Activated gamma-delta T cell treated with anti-CD3 and anti-CD28 coated beads, Interleukin-2, amount 50 U/mL, for 16 hours (primary cell): ENCODE measurements around the gene STAB1.
A peak's percentile ranks its signal among the peaks of the same experiment; 100 is the strongest.
"Not testable (repeated sequence)": the region's sequence is repeated elsewhere in the genome, so short reads cannot be mapped to it uniquely, and the experiment has no call there.

Source experiments
- DNase-seq: peaks from one replicate; pipeline ENCODE4 v3.0.0-alpha.2; 2020; ENCODE audit warnings: low read depth

Gene STAB1

DNA sequence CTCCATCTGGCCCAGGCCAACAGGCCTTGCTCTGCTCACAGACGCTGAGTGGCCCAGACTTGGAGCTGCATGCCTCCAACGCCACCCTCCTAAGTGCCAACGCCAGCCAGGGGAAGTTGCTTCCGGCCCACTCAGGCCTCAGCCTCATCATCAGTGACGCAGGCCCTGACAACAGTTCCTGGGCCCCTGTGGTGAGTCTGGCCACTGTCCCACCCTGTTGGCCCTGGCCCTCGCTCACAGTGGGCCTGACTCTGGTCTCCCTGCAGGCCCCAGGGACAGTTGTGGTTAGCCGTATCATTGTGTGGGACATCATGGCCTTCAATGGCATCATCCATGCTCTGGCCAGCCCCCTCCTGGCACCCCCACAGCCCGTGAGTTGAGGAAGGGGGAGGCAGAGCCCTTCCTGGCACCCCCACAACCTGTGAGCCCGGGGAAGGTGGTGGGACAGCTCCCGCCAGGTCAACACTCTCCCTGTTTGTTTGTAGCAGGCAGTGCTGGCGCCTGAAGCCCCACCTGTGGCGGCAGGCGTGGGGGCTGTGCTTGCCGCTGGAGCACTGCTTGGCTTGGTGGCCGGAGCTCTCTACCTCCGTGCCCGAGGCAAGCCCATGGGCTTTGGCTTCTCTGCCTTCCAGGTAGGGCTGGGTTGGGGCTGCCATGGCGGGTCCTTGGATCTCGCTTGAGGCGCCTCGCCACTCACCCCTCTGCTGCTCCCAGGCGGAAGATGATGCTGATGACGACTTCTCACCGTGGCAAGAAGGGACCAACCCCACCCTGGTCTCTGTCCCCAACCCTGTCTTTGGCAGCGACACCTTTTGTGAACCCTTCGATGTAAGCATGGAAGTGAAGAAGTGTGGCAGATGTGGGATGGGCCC lies 28.5 kb downstream of the STAB1 start:
- no peak for DNase-seq

DNA sequence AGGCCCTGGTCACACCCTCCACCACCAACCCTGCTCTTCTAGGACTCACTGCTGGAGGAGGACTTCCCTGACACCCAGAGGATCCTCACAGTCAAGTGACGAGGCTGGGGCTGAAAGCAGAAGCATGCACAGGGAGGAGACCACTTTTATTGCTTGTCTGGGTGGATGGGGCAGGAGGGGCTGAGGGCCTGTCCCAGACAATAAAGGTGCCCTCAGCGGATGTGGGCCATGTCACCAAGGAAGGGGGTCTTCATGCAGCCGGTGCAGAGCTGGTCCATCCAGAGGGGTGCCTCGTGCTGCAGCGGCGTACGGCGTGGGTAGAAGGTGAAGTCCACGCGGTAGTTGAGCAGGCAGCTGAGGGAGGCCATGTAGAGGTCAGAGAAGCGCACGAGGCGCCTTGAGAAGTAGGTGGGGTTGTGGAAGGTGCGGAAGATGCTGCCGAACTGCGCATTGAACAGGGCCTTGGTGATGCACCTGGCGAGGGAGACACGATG lies 29.2 kb downstream of the STAB1 start:
- no peak for DNase-seq

DNA sequence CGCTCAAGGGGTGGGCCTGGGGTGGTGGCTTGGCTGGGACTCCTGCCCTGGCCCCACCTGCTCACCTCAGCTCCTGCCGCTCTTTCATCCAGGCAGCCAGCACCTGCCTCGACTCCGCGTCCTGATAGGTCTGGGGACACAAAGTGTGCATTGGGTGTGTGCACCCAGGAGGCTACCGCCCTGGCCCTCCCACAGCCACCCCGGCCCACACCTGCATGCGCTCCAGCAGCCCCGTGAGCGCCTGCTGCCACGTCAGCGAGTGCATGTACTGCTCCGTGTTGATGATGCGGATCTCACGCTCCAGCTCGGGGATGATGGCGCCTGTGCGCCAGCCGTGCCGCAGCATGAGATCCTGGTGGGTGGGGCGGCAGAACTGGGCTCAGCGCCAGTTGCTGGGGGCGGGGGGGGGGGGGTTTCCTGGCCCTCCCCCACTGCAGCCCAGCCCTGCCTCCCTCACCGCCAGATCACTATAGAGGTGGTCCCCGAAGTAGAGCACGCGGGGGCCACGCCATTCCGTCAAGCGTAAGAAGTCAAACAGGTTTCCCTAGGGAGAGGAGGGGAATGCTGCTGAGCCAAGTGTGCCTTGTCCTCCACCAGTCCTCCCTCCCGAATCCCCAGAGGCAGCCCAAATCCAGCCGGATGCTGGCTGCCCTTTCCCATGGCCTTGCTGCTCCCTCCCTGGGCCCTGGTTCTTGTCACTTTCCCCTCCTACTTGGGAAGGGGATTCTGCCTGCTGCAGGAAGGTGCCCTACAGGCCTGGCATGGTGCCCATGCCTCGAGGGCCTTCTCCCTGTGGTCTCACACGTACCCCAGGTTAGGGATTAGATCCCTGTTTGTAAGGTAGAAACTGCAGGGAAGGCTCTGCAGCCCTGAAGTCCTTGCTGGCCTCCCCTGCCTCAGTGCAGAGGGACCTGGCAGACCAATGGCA lies 29.9 kb downstream of the STAB1 start:
- no peak for DNase-seq

DNA sequence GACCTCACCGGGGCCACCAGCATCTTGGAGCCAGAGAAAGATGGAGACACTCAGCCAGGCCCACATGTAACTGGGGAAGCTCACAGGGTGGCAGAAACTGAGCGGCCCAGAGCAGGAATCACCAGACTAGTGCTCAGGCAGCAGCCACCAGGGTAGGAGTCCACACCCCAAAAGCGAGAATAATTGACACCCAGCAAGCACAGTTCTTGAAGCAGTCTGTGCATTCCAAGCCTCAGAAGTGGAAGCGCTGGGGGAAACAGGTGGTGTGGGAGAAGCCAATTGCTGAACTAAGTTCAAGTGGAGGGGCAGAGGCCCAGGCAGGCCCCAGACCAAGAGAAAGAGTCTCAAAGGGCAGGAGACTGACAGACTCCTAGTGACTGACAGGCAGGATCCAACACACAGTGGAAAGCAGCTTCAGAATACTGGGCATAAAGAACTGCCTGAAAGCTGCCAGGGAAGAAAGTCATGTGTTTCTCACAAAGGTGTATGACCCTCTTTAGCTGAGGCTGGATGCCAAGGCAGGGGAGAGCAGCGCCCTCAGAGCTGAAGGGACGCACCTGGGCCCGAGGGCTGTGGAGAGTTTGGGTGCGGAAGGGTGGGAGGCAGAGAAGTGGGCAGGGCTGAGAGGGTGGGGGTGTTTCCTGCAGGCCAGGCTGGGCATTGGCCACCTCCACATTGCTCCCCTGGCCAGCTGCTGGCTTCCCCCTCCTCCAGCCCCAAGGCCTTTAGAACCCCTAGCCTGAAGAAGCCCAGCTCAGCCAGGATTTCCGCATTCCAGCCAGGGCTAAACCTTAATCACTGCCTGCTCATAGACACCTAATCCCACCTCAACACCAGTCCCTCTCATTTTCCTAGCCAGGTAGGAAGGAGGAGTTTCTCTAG lies 30.8 kb downstream of the STAB1 start:
- no peak for DNase-seq

DNA sequence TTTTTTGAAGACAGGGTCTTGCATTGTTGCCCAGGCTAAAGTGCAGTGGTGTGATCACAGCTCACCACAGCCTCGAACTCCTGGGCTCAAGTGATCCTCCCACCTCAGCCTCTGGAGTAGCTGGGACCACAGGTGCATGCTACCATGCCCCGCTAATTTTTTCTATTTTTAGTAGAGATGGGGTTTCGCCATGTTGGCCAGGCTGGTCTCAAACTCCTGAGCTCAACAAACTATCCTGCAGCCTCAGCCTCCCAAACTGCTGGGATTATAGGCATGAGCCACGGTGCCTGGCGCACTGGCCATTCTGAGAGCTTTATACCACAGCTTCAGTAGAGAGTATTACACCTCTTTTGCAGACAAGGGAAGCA lies 31.5 kb downstream of the STAB1 start:
- not testable (repeated sequence) for DNase-seq

DNA sequence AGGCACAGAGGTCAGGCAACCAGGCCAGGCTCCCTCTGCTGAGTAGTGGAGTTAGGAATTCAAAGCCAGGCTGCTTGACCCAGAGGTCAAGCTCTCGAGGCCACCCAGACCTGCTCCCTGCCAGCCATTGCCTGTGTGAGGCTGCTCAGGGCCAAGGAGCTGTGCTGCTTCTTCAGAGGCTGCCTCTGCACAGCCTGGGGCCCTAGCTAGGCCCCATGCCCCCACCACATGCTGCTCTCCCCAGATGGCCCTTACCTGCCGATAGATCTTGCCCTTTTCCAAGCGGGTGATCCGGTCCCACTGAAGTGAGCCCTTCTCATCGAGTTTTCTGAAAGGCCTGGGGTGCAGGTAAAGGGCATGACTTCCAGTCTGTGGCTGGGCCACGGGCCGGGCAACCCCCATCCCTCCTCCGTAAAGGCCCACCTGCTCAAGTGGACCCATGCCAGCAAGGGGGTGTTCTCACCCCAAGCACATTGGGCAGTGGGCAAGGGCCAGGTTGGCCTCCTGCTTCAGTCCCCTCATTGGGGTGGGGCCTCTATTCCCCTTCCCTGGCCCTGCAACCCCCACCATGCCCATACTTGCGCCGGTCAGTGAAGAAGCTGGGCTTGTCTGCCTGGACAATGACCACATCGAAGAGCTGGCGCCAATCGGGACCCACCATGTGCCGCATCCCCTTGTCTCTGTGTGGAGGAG lies 32.0 kb downstream of the STAB1 start:
- no peak for DNase-seq

DNA sequence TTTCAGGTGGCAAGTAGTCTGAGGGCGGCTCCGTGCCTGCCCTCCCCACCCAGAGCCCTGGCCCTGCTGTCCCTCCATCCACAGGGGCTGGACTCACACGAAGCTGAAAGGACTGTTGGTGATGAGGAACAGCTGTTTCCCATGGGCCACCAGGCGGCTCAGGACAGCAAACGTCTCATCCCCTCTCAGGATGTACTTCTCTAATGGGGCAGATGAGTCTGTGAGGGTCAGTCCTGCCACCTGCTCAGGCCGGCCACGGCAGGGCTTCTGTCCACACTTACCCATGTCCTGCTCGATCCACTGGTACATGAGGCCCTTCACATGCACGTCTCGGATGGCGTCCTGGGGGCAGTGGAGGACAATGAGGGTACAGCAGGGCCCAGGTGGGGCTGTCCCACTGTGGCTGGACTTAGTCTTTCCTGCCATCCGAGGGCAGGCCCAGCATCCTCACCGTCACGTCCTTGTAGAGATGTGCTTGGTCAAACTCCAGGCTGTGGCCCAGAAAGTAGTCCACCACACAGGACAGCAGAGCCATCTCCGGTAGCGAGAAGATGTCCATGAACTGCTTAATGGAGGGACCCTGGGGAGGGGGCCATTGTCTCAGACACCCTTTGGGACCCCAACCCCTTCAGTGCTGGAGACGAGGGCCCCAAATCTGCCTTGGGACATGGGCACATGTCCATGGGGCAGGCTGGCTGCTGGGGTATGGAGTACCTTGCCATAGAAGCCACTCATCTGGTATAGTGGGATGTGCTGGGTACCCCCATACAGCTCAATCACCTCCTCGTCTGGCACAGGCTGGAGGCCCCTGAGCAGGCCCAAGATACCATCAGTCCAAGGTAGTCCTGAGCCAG lies 32.8 kb downstream of the STAB1 start:
- DNase-seq, result no peak

DNA sequence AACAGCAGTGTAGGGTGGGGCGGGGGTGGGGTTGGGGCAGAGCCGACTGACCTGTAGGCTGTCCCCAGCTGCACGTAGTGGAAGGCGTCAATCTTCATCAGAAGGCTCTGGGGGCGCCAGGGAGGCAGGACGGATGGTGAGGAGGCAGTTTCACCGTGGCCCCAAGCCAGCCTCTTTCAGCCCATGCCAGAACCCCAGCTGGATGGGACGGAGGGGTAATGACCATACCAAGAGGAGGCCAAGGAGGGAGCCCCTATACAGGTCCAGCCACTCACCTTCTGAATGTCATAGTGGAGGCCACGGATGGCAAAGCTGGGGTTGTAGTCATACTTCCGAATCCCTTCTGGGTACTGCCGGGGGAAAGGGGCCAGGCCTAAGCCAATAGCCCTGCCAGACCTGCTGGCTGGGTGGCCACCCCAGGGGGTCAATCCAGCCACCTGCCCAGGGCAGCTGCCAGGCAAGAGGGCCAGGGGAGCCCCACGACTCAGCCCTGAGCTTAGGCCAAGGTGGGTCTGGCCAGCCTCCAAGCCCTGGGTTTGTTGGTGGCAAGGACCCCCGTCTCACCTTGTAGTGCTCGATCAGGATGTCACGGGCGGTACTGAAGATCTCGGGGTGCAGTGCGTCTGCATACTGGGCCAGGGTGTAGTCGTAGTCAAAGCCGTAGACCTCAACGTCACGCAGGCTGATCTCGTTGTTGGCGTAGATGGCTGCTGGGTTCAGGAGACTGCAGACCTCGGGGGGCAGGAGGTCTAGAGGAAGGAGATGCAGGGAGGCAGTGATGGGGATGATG lies 33.6 kb downstream of the STAB1 start:
- no peak for DNase-seq

DNA sequence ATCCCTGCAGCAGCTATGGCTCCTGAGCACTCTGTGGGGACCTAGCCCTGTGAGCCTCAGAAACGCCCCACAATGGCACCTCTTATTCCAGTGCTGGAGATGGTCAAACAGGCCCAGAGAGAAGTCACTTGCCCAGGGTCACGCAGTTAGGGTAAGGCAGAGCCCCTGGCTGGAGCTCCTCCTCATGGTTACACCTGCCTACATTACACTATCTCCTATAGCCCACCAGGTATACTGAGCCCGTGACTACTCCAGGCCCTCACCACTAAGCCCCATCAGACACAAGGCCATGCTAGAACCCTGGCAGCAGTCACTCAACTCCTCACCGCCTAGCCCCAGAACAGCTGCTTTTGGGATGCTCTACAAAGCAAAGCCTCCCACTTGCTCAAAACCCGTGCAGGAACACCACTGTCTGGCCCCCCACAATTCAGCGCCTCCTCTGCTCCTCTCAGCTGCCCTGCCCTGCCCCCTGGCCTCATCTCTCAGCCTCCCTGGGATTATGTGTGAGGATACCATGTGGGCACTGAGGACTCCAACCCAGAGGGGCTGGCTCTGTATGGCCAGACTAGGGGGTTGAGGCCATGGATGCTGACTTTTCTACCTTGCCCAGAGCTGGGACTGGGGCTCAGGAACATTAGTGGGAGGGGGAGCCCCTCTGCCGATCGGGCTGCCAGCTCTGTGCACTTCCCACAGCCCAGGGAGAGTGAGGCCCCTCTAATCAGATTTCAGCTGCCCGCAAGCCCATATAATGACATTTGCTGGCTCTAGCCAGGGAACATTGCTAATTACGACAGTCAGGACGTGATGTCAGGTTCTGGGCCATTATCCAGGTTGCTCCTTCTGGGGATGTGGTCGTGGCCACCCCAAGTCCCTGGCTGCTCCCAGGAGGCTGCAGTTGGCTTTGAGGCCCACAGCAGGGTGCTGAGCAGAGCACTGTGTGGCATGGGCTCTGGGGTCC lies 34.5 kb downstream of the STAB1 start:
- DNase-seq, result no peak

DNA sequence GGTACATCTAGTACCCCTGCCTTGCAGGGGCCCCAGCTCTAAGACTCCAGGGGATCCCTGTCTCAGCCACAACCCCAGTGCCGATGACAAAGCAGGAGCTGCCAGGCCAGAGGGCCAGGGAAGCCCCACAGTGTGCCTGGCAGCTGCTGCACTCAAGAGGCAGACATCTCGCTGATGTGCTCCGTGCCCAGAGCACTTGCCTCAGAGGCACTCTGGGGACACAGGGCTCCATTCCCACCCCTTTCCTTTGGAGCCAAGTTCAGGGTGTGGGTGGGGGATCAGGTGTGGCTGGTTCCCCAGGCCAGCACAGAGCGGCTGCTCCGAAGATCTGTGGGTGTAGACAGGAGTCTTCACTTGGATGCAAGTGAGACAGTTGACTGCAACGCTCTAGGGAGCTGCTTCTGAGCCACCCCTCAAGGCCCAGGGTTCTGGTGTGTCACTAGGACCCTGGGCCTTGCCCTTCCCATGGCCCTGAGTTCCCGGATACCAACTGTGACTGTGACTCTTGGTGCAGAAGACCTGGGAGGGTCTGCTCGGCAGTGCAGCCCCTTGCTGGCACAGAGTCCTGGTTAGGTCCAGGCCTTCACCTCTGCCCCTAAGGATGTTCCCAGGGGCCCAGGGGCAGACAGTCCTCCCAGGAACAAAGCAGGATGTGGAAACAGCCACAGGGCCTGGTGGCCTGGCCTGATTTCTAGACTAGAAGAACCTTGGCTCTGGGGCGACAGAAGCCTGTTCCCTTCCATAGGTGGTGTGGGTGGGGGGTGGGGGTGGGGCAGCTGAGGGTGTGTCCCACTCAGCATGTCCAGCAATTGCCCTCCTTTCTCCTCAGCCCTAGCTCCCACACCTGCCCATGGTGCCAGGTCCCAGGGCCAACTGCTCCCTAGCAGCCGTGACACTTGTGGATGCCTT lies 36.0 kb downstream of the STAB1 start:
- no peak for DNase-seq

DNA sequence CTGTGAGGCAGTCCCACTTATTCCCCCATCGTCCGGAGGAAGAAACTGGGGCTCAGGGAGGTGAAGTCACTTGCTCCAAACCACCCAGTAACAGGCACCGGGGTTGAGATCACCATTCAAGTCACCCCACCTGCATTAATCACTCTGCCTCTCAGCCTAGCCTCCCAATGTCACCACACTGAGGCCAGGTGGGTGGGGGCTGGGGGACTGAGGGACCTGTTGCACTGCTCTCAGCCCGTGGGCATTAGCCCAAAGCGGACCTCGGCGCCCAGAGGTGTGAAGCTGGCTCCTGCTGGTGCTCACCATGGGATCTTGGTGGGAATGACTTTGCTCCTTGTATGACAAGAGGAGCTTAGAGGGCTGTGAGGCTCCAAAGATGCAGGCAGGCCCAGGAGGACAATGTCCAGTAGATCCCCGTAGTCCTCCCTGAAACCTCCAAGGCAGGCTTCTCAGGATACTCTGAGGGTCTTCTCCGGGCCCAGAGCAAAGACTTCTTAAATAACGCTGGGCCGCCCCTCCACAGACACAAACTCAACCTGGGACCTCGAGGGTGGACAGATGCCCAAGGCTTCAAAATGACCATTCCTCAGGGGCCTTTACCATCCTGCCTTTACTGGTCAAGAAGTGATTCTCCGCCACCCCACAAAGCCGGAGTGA lies 36.9 kb downstream of the STAB1 start:
- no peak for DNase-seq

DNA sequence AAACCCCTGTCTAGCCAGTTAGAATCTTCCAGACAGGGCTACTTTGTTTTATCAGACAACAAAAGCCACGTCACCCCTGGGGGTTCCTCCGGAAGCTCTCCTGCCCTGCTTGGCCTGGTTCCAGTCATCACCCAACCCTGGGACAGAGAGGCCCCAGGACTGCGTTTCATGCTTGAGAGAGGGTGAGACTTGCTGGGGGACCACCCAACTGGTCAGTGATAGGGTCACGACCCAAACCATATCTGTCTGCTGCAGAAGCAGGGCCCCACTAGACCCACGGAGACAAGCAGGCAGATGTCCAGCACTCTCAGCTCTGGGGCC lies 37.3 kb downstream of the STAB1 start:
- DNase-seq, result peak; percentile 39

DNA sequence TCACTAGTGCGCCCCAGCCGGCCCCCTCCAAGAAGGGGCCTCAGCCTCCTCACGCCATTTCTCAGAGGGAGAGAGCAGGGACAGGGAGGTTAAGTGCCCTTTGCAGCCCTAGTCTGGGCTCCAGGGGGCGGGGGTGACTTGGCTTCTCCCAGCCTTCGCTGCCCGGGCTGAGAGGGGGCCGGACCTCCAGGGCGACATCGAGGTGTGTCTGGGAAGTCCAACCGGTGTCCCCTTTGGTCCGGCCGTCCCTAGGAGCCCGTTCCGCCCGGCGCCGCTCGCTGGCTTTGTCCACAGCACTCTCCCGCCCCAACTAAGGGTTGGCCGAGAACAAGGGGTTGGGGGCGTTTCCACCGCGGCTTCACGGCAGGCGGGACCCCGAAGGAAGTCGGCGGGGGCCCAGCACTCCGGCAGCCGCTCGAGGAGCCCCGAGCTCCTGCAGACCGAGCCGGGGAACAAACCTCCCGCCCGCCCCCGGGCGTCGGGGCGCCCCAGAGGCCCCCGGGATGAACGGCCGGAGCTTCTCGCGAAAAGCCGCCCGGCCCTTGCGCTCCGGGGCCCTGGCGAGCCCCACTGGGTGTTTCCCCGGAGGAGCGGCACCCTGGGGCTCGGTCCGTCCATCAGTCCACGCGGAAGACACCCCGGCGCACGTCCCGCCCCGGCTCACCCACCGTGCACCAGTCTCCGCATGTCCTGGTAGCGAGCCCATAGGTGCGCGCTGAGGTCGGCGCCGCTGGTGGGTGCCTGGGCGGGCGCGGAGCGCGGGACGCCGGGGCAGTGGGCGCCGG lies 37.9 kb downstream of the STAB1 start:
- no peak for DNase-seq

DNA sequence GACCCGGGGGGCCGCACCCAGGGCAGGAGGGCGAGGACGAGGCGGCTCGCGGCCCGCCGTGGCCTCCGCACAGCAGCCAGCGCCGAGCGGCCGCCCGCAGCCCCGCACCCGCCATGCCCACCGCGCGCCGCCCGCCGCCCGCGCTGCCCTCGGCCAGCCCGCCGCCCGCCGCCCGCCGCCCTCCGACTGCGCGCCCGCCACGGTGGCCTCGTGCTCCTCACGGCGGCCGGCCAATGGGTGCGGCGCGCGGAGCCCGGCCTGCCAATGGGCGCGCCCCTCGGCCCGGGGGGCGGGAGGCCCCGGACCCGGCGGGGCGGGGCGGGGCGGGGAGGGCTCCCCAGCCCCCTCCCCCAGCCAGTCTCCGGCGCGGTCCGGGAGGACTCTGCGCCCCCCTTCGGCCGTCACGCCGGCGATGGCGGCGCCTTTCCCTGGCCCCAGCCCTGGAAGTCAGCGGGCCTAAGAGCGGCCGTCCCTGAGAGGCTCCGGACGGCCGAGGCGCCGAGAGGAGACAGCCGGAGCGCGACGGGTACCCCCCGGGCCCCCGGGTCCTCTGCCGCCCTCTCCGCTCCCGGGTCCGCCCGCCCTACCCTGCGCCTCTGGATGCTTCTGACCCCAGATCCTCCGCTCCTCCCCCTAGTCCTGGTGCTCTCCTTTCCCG lies 38.6 kb downstream of the STAB1 start, which contains the start of gene NT5DC2:
NT5DC2 (minus strand) TSS at position 235 of the 658 bp plus-strand sequence; CDS start at position 115, 120 bp downstream.
- peak; percentile 51 for DNase-seq
